ELF-1 (cell line): ENCODE measurements around the gene TMEM79.
A peak's percentile ranks its signal among the peaks of the same experiment; 100 is the strongest.

Source experiments
- DNase-seq: peaks from one replicate; pipeline ENCODE4 v3.0.0-alpha.2; 2016; ENCODE audit warnings: low read depth, low spot score

TMEM79 gene

GRCh38 chr1:156262461-156263287, 21.5 kb upstream of the TMEM79 start:
- no peak for DNase-seq

- DNase-seq, result no peak
These were observed 20.9 kb upstream of the TMEM79 start for GRCh38 chr1:156263288-156263655.

GRCh38 chr1:156266051-156266450, 18.1 kb upstream of the TMEM79 start:
- DNase-seq, result no peak

- no peak for DNase-seq
These were observed 15.8 kb upstream of the TMEM79 start for GRCh38 chr1:156268336-156268735.

- no peak for DNase-seq
These were observed 13.8 kb upstream of the TMEM79 start for GRCh38 chr1:156270314-156270713.

GRCh38 chr1:156276532-156276931, 7.6 kb upstream of the TMEM79 start:
- DNase-seq, result no peak

GRCh38 chr1:156276966-156277381, 7.2 kb upstream of the TMEM79 start:
- no peak for DNase-seq

- DNase-seq, result no peak
These were observed 4.3 kb upstream of the TMEM79 start for GRCh38 chr1:156279837-156280236.

GRCh38 chr1:156281281-156281680, 2.8 kb upstream of the TMEM79 start:
- DNase-seq, result peak; percentile 25

- DNase-seq, result peak; percentile 35
These were observed 2.2 kb upstream of the TMEM79 start for GRCh38 chr1:156281693-156282478.

GRCh38 chr1:156282479-156283222, 1.5 kb upstream of the TMEM79 start, which contains the start of gene SMG5:
SMG5 (minus strand) TSS chr1:156282825; CDS start chr1:156282680, 145 bp downstream.
- DNase-seq, result peak; percentile 98

- DNase-seq, result no peak
These were observed 604 bp upstream of the TMEM79 start for GRCh38 chr1:156283521-156283920.

GRCh38 chr1:156284757-156285156, 632 bp downstream of the TMEM79 start:
- DNase-seq, result no peak

- no peak for DNase-seq
These were observed 1.3 kb downstream of the TMEM79 start for GRCh38 chr1:156285437-156285836.

GRCh38 chr1:156286061-156286460, 1.9 kb downstream of the TMEM79 start:
- DNase-seq, result no peak

GRCh38 chr1:156289857-156290256, 5.7 kb downstream of the TMEM79 start:
- DNase-seq, result no peak

GRCh38 chr1:156291226-156292061, 7.3 kb downstream of the TMEM79 start:
- peak; percentile 97 for DNase-seq

GRCh38 chr1:156293098-156293434, 8.9 kb downstream of the TMEM79 start:
- no peak for DNase-seq

GRCh38 chr1:156293895-156294294, 9.8 kb downstream of the TMEM79 start:
- no peak for DNase-seq

- peak; percentile 38 for DNase-seq
These were observed 11.3 kb downstream of the TMEM79 start, which contains the start of gene GLMP for GRCh38 chr1:156295391-156295947. GLMP (minus strand) TSS chr1:156295679; CDS start chr1:156295645, 34 bp downstream.

GRCh38 chr1:156298852-156299357, 14.8 kb downstream of the TMEM79 start, which contains the start of gene VHLL:
VHLL (minus strand) TSS chr1:156299307; CDS start chr1:156299189, 118 bp downstream.
- DNase-seq, result no peak
